IPS-11a (cell line): ENCODE data around the gene CCDC136.

Experiments
- H3K4me3 ChIP-seq: one replicate; pipeline ENCODE4 v1.5.1; 2013; ENCODE audit warnings: low read depth, low read length, control low read depth

Gene CCDC136

DNA sequence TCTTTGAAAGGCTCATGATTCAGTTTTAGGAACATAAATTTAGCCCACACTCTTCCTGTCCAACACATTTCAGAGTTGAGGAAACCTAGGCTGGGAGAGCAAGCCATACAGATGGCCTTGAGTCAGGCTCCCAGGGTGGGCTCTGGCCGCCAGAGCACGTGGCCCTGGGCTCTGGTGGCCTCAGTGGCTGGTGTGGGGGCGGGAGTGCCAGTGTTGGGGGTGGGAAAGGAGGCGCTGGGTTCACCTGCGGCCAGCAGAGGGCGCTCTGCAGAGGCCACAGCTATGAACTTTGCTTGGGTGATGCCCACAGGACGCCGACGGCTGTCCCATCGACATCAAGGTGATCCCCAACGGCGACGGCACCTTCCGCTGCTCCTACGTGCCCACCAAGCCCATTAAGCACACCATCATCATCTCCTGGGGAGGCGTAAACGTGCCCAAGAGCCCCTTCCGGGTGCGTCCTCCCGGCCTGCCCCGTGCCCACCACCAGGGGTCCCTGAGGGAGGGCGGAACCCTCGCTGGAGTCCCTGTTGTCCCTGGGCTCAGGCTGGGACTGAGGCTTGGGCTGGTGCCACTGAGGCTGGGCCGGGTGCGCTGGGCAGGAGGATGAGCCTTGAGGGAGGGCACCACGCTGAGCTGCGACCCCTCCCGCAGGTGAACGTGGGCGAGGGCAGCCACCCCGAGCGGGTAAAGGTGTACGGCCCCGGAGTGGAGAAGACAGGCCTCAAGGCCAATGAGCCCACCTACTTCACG, 50.3 kb downstream of the CCDC136 start:
- no peak overlapping the region for H3K4me3 ChIP-seq

DNA sequence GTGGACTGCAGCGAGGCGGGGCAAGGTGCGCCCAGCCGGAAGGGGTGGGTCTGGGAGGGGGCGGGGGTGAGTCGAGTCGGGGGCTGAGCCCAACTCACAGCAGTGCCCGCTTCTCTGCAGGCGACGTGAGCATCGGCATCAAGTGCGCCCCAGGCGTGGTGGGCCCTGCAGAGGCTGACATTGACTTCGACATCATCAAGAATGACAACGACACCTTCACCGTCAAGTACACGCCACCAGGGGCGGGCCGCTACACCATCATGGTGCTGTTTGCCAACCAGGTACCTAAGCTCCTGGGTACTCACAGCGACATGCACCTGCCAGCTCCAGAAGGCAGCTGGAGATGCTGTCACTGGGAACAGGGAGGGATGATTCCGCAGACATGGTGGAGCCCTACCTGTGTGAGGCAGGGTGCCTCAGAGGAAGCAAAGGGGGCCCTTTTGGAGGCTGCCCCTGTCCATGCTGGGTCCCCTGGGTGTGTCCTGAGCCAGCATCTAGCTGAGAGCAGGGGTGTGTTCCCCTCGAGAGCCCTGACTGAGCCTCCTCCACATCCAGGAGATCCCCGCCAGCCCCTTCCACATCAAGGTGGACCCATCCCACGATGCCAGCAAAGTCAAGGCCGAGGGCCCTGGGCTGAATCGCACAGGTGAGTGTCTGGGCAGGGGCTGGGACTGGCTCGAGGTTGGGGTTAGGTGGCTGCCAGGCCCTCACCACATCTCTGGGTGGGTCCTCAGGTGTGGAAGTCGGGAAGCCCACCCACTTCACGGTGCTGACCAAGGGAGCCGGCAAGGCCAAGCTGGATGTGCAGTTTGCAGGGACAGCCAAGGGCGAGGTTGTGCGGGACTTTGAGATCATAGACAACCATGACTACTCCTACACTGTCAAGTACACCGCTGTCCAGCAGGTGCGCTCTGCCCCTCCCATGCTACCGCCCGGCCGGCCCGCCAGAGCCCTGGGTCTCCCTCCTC, 51.2 kb downstream of the CCDC136 start:
- H3K4me3 ChIP-seq: no peak overlapping the region

DNA sequence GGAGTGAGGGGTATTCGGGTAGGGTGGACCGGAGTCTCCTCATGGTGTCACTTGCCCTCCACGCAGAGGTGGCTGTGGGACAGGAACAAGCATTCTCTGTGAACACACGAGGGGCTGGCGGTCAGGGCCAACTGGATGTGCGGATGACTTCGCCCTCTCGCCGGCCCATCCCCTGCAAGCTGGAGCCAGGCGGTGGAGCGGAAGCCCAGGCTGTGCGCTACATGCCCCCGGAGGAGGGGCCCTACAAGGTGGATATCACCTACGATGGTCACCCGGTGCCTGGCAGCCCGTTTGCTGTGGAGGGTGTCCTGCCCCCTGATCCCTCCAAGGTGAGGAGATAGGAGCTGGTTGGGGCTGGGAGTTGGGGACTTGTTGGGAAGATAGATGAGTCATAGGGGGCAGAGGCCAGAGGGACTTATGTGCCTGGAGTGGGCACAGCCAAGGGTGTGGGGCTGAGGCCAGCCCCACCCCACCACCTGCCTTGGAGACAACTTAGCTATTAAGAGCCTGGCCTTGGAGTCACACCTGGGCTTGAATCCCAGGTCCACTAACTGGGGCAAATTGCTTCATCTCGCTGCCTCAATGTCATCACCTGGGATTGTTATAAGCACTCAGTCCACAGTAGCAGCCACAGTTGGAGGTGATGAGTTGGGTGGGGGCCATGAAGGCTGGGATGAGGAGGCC, 52.3 kb downstream of the CCDC136 start:
- H3K4me3 ChIP-seq: no peak overlapping the region

DNA sequence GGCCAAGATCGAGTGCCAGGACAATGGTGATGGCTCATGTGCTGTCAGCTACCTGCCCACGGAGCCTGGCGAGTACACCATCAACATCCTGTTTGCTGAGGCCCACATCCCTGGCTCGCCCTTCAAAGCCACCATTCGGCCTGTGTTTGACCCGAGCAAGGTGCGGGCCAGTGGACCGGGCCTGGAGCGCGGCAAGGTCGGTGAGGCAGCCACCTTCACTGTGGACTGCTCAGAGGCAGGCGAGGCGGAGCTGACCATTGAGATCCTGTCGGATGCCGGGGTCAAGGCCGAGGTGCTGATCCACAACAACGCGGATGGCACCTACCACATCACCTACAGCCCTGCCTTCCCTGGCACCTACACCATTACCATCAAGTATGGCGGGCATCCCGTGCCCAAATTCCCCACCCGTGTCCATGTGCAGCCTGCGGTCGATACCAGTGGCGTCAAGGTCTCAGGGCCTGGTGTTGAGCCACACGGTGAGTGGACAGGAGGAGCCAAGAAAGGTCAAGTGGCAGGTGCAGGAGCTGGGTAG, 53.1 kb downstream of the CCDC136 start:
- H3K4me3 ChIP-seq: no peak overlapping the region

DNA sequence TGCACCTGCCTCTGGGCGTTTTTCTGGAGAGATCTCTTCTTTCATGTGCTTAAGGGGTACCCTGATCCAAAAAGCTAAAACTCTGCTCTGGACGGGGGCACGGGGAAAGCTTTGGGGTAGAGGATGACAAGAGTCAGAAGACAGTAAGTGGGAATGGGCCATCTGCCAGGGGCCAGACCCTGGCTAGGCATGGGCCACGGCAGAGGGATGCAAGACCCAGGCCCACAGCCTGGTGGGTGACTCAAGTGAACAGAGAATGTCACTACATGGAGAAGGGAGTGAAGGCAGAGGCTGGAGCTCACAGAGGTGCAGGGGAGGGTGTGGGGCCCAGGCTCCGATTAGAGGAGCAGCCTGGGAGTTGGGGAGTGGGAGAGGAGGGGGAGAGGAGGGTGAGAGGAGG, 53.7 kb downstream of the CCDC136 start:
- H3K4me3 ChIP-seq: no peak overlapping the region

DNA sequence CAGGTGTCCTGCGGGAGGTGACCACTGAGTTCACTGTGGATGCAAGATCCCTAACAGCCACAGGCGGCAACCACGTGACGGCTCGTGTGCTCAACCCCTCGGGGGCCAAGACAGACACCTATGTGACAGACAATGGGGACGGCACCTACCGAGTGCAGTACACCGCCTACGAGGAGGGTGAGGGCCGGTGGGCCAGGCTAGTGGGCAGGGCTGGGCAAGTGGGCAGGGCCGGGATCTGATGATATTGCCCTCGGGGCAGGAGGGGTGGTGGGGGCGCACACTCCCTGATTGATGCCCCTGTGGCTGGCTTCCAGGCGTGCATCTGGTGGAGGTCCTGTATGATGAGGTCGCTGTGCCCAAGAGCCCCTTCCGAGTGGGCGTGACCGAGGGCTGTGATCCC, 54.2 kb downstream of the CCDC136 start:
- no peak overlapping the region for H3K4me3 ChIP-seq

DNA sequence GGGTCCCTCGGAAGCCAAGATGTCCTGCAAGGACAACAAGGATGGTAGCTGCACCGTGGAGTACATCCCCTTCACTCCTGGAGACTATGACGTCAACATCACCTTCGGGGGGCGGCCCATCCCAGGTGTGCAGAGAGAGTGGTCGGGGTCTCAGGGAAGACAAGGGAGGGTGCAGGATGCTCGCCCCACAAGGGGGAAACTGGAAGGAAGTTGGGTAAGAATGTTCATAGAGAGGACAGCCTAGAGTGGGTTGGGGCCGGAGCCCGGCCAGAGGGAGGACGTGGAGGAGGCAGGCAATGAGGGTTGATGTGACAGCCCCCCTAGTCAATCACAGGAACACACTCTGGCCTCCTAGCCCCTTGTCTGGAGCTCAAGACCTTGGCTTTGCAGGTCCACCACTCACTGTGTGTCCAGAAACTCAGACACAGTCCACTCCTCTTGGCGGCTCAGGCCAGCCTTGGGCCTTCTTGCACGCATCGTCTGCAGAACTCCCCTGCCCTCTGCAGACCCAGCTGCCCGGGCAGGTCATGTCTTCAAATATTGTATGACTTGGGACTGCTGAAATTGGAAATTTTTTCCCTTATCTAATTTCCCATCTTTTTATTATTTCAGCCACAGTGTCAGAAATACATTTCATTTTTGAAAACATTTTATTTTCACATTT, 55.1 kb downstream of the CCDC136 start:
- no peak overlapping the region for H3K4me3 ChIP-seq

DNA sequence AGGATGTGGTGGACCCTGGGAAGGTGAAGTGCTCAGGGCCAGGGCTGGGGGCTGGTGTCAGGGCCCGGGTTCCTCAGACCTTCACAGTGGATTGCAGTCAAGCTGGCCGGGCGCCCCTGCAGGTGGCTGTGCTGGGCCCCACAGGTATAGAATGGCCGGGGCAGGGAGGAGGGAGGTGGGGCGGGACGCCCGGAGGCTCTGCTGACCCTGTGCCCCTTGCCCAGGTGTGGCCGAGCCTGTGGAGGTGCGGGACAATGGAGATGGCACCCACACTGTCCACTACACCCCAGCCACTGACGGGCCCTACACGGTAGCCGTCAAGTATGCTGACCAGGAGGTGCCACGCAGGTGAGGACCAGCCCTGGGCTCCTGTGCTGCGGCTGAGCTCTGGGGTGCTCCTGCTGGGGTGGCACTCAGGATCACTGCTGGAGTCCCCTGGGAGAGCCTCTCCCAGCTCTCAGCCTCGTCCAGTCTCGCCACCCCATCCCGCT, 56.0 kb downstream of the CCDC136 start:
- H3K4me3 ChIP-seq: no peak overlapping the region

DNA sequence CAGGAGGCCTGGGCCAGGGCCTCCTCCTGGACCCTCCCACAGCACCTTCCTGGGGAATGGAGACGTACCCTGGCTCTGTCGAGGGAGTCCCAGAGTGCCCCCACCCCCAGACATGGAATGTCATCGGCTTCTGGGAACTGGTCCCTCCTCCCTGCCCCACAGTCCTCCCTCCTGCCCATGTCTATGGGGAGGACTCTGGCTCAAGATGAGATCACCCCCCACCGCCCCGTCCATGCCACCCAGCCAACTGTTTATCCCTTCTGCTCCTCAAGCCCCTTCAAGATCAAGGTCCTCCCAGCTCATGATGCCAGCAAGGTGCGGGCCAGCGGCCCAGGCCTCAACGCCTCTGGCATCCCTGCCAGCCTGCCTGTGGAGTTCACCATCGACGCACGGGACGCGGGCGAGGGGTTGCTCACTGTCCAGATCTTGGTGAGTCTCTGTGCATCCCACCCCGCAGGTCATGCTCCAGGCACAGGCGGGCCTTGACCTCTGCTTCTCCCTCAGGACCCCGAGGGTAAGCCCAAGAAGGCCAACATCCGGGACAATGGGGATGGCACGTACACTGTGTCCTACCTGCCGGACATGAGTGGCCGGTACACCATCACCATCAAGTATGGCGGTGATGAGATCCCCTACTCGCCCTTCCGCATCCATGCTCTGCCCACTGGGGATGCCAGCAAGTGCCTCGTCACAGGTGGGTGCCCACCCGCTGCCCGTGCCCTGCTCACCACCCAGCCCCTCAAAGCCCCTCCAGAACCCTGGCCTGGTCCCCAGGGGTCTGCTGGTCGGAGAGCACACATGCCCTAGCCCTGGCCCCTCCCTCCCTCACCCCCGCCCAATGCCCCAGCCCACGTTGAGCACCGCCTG, 56.8 kb downstream of the CCDC136 start:
- H3K4me3 ChIP-seq: no peak overlapping the region

DNA sequence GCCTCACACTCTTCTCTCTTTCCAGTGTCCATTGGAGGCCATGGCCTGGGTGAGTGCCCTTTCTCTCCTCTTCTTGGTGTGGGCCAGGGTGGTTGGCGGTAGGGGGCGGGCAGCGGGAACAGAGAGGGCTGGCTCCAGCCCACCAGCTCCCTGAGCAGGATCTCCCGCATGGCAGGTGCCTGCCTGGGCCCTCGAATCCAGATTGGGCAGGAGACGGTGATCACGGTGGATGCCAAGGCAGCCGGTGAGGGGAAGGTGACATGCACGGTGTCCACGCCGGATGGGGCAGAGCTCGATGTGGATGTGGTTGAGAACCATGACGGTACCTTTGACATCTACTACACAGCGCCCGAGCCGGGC, 57.4 kb downstream of the CCDC136 start:
- H3K4me3 ChIP-seq: no peak overlapping the region

DNA sequence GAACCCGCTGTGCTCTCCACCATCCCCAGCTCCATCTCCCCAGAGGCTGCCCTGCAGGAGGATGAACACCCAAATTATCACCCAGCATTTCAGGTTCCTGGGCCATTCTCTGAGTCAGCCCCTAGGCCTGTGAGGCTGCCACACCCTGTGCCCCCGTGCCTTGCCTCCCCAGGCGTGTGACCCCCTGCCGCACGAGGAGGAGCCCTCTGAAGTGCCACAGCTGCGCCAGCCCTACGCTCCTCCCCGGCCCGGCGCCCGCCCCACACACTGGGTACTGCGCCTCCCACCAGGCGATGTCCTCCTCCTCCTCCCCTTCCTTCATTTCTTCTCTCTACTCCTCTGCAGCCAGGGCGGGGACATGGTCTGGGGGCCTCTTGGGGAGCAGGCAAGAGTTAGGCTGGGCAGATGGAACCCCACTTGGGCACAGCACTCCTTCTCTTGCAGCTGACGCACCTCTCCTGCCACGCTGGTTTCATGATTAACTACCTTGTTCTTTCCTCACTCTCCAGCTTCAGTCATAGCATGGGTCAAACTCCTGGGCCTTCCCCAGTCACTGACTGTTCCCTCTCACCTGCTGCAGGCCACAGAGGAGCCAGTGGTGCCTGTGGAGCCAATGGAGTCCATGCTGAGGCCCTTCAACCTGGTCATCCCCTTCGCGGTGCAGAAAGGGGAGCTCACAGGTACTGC, 58.2 kb downstream of the CCDC136 start:
- no peak overlapping the region for H3K4me3 ChIP-seq

DNA sequence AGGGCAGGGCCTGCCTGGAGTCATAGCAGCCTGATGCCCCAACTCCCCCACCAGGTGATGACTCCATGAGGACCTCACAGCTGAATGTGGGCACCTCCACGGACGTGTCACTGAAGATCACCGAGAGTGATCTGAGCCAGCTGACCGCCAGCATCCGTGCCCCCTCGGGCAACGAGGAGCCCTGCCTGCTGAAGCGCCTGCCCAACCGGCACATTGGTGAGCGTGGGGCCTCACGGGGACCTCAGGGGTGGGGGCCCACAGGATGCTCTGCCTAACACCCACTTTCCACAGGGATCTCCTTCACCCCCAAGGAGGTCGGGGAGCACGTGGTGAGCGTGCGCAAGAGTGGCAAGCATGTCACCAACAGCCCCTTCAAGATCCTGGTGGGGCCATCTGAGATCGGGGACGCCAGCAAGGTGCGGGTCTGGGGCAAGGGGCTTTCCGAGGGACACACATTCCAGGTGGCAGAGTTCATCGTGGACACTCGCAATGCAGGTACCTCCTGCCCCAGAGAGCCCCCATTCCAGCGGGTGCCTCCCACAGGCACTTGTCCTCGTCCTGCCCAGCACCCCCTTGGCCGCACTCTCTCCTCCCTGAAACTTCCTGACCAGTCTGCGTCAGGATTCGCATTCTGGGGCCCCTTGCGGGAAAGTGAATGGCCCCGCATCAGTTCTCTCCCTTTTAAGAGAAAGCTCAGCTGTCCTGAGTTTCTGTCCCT, 60.9 kb downstream of the CCDC136 start:
- no peak overlapping the region for H3K4me3 ChIP-seq

DNA sequence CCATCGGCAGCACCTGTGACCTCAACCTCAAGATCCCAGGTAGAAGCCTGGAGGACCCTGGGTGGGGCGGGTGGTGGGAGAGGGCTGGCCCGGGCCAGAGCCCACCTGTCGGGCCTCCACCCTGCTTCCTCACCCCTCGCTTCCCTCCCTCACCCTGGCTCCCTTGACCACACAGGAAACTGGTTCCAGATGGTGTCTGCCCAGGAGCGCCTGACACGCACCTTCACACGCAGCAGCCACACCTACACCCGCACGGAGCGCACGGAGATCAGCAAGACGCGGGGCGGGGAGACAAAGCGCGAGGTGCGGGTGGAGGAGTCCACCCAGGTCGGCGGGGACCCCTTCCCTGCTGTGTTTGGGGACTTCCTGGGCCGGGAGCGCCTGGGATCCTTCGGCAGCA, 62.0 kb downstream of the CCDC136 start:
- no peak overlapping the region for H3K4me3 ChIP-seq

DNA sequence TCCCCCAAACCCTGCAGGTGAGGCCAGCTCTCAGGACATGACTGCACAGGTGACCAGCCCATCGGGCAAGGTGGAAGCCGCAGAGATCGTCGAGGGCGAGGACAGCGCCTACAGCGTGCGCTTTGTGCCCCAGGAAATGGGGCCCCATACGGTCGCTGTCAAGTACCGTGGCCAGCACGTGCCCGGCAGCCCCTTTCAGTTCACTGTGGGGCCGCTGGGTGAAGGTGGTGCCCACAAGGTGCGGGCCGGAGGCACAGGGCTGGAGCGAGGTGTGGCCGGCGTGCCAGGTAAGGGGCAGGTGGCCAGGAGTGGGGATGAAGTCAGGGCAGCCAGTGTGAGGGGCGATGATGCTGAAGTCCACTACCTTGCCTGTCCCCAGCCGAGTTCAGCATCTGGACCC, 62.6 kb downstream of the CCDC136 start:
- no peak overlapping the region for H3K4me3 ChIP-seq

DNA sequence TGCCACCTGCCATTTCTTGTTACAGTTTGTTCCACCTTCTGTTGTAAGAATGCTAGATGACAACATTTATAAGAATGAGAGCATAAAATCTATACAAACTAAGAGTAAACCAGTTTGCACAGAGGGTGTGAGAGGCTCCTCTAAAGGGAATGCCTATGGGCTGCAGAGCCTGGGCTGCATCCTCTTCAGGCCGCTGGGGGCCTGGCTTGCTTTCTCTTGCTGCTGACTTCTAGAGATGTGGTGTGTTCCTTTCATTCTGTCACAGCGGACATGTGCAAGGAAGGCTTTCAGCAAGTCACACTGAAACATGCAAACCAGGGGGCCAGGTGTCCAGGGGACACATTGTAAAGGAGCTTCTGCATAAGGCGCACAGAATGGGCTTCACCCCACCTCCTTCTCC, 63.8 kb downstream of the CCDC136 start:
- no peak overlapping the region for H3K4me3 ChIP-seq

DNA sequence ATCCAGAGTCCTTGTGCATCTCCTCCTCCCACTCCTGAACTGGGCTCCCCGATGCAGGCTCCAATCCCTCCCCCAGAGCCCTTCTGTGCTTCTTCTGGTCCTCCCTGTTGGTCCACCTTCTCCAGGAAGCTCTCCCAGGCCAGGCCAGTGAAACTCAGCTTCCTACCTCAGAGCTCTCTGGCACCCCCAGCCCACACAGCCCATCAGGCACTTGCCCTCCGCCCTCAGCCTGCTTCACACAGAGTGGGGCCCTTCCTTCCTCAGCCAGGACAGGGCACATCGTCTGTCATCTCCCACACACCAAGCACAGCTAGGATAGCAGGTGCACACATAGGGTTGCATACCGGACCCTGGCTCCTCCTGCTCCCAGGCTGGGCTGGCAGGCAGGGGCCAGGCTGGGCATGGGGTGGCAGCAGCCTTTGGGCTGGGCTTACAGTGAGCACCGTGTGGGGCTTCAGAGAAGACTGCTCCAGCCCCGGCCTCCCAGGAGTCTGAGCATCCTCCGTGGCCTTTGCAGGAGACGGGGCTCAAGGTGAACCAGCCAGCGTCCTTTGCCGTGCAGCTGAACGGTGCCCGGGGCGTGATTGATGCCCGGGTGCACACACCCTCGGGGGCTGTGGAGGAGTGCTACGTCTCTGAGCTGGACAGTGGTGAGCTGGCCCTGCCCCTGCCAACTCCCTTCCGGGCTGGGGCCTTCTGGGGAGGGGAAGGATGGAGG, 64.4 kb downstream of the CCDC136 start:
- no peak overlapping the region for H3K4me3 ChIP-seq

DNA sequence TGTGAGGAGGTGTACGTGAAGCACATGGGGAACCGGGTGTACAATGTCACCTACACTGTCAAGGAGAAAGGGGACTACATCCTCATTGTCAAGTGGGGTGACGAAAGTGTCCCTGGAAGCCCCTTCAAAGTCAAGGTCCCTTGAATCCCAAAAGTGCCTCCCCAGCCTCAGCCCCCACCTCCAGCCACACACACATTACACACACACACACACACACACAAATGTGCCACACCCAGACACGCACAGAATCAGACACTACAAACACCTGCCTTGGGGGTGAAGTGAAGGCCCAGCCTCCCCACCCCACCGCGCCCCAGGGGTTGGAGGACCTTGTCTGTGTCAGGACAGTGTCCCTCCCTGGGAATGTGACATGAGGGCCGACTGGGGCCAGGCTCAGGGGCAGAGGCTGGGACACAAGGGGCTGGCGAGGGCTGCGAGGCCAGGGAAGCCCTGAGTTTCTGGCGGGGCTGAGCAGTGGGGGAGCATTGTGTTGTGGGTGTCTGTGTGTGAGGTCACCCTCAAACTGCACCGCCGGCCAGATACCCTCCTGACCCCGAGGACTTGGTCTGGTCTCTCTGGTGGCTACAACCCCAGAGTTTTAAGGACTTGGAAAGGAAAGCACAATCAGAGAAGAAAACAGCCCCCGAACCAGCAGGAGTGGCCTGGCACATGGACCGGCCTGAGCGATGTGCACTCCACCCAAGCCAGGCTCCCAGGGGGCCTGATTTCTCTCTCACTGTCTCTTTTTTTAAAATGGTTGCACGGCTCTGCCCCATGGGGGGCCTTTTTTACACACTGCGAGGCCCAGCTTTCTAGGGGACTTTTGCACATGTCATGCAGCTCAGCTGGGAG, 66.8 kb downstream of the CCDC136 start:
- H3K4me3 ChIP-seq: no peak overlapping the region
